GM03348 (cell line): ENCODE results near the gene ADAMTS9.

Experiments
- DNase-seq: peaks from one replicate; pipeline ENCODE4 v3.0.0; 2012; ENCODE audit warnings: low spot score

The ADAMTS9 gene

GRCh38 chr3:64654013-64654412 lies 33.8 kb downstream of the ADAMTS9 start:
- DNase-seq, result no peak

DNA sequence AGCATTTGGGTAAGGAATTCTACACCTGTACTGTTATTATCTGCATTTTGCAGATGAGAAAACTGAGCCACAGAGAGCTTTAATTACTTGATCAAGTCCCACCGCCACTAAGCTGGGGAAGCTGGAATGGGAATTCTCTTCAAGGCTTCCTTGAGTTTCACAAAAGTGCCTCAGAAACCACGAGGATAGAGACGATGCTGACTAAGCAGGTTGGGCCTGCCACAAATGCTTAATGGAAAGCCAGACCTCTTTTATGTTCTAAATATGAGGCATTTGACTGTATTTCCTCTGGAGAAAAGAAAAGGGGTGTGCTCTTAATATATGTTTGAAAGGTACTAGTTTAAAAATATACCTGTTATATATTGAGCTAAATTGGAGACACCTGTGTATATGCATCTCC lies 34.7 kb downstream of the ADAMTS9 start:
- no peak for DNase-seq

- DNase-seq, result peak; percentile 27
These were observed 36.0 kb downstream of the ADAMTS9 start for GRCh38 chr3:64651741-64652241.

GRCh38 chr3:64651303-64651702 lies 36.5 kb downstream of the ADAMTS9 start:
- no peak for DNase-seq

- DNase-seq, result peak; percentile 67
These were observed 37.1 kb downstream of the ADAMTS9 start for GRCh38 chr3:64650715-64651114.

DNA sequence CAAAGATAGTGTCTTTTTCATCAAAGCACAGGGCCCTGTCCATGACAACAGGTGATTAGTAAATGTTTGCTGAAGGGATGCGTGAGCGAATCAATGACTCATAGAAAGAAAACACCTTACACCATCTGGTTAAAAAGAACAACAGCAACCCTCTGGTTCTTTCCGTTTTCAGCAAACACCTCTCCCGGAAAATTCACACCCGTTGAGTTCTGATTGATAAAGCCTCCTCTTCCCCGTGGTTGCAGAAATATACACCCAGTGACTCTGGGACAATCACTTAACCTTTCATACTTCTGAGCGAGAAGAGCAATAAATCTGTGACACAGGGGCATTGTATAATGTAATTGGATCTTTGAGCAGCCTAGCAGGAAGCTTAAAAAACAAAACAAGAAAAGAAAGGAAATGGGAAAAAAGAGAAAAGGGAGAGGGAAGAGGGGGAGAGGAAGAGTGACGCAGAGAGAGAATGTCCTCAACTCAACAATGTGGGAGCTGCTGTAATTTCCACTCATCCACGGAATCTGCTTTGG lies 37.6 kb downstream of the ADAMTS9 start:
- no peak for DNase-seq

DNA sequence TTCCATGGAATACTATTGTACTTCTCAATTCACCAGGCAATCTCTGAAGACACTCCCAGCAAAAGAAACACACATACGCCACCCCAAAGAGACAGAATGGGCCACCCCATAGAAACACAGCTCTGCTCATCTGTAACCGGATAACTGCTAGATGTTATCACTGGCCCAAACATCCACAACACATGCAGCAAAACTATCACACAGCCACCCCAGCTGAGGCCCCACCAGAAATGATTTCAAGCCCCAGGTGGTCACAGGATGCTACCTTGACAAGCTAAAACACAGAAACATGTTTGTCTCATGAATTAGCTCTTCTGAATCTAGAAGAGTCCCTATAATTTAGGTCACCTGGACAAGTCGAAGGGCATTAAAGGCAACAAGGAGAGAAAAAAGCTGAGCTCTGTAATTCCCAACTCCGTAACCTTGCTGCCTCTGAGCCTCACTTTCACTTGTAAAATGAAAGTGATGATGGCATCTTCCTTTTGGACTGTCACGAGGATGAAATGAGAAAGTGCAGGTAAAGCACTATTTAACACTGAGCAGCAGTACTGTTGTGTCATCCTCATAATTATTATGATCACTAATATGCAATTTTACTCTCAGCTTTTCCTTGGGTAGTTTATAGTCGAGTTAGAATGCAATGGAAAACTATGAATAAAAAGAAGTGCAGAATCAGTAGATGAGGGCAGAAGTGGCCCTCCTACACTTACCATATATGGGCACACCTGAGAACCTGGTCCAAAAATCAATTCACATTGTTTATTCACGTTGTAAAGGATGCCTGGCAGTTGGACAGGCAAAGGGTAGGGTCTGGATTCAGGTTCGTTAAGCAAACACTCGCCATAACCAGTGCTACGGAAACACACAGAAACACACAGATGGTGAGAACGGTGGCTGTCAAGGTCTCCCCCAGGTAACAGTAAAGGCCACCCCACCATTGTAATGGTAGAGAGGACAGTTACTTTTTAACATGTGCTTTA lies 38.6 kb downstream of the ADAMTS9 start:
- no peak for DNase-seq

DNA sequence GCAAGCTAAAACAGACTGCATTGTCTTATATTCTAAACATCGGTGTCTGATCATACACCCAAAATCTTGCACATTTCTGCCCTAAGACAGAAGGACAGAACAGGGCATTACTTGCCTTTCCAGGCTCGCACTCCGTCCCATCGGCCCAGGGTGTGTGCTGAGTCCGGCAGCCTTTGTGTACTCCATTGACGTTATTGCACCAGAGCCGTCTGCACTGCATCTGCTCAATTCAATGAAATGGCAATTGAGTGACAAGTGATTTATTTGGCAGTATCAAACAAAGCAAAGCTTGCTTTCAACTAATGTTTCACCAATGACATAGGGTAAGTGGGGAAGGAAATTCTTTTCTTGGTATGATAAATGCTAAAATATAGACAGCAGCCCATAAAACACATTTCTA lies 40.0 kb downstream of the ADAMTS9 start:
- no peak for DNase-seq

DNA sequence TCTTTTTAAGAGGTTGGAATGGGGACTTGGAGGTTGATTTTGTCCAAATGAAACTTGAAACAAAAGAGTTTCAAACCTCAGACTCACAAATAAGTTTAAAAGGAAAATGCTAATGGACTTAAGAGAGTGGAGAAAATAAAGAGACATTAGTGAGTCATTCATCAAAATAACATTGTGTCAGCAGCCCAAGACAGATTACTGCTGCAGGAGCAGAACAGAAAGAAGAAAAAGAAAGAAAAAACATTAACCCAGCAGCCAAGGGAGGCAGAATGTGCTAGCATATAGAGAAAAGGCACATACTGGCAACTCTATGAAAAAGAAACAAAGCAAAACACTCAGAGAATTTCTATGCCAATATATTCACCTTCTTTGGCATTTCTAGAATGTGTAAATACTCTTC lies 42.6 kb downstream of the ADAMTS9 start:
- DNase-seq, result no peak

GRCh38 chr3:64644483-64644882 lies 43.3 kb downstream of the ADAMTS9 start:
- DNase-seq, result no peak

DNA sequence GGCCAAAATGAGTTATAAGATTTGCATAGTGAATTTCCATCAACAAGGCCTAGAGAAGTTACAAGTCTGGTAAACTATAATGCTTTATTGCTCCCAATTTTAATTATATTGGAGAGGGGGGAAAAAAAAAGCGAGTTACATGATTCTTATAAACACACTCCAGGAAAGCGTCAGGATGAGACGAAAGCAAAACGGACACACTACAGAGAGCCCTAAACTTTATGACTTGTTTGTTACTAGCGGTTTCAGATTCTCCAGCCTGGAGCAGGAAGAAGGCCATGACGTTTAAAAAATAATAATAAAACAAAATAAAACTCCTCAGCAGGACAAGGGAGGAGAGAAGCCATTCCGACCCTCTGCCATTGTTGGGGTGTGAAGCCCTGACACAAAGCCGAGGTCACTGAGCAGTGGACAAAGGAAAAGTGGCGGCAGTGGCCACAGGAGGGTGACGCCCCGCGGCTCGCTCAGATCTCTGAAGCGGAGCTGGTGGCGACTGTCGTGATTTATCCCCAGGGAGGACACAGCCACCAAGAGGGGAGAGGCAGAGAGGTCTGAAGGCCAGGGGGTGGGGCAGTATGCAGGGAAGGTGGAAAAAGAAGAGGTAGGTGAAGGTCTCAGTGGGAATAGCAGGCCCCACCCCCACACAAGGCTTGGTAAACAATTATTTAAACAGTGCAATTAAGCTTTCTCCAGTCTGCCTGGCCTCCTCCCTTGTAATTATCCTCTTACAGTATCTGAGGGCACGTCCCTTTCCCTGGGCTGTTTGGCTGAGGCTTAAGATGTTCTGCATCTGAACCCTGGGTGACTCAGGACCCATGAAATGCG lies 45.3 kb downstream of the ADAMTS9 start:
- no peak for DNase-seq

GRCh38 chr3:64638981-64639481 lies 48.8 kb downstream of the ADAMTS9 start:
- no peak for DNase-seq

DNA sequence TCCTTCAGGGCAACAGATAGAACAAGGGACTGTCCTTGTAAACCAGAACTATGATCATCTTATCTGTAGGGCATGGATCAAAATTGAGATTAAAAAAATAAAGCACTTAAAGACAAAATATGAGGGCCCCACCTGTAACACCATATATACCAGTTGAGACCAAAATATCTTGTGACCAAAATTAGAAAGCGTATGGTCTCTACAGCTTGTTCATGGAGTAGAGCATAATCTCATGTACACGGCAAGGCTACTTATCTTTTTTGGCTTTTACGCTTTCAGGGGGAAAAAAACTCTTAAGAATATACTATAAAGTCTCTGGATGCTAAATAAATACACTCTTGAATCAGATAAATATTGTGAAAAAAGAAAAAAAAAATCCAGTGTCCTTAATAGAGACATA lies 49.3 kb downstream of the ADAMTS9 start:
- no peak for DNase-seq

DNA sequence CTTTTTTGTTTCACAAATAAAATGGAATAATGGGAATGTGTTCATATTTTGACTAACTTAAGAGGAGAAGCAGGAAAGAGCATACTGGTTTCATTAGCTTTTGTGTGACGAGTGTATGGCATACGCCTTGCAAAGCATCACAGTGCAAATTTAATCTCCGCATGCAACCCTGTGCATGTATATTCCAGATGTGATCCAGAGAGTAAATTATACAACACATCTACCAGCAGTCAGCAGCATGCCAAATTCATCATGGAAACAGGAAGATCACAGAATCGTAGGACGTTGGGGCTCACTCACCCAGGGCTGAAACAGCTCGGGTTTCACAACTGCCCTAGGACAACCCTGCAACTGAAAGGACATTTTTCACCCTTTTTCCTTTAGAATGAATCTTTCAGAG lies 53.4 kb downstream of the ADAMTS9 start:
- DNase-seq, result no peak

GRCh38 chr3:64631951-64632350 lies 55.8 kb downstream of the ADAMTS9 start:
- DNase-seq, result no peak

DNA sequence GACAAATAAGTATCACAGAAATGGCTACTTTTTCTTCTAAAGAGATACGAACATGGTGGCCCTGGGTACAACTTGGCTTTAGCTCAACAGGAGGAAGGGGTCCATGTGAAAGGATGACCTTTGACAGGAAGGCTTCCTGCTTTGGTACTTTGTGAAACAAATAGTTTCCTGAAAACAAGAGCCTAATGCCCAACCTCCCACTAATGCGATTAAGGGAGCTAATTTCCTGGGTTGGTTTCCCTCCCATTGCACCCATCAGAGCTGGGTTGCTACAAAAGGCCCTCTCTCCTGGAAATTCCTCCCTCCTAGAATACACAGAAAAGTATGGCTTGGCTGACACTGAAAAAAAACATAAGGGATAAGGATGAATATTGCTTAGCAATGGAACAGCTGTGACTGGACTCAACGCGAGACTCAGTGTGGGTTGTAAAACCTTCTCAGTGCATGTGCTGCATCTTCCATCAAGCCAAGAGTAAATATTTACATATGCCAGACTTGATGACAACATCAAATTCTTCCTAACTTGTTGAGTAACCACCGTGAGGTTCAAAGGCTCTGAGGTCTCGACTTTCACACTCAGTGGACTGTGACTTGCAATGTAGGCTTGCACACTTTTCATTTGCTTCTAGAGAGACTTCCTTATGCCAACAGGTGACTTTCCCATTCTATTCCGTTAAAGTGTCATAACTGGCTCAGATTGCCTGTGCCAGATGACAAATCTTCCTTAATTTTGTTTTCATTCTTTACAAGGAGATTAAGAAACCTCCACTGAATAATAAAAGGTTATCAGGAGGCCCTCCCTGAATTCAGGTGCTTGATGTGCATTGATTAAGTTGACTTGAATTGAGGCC lies 60.1 kb downstream of the ADAMTS9 start:
- DNase-seq, result no peak

DNA sequence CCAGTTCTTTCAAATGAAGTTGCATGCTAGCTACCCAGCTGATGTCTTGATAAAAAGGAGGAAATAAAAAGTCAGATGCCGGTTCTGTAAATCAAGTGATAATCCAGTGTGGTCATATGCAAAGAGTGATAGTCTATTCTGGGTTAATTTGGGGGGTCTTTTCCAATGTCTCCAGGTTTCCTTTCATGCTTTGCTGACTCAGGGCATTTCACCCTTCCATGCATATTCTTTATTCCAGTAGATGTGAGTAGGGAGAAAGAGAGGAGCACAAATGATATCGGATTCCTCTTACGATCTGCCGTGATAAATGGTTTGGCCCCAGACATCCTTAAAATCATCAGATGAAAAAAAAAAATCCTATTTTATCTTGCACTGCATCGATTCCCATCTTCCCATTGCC lies 60.8 kb downstream of the ADAMTS9 start:
- no peak for DNase-seq

GRCh38 chr3:64625381-64625780 lies 62.4 kb downstream of the ADAMTS9 start:
- no peak for DNase-seq

GRCh38 chr3:64623125-64623524 lies 64.7 kb downstream of the ADAMTS9 start:
- DNase-seq, result no peak

DNA sequence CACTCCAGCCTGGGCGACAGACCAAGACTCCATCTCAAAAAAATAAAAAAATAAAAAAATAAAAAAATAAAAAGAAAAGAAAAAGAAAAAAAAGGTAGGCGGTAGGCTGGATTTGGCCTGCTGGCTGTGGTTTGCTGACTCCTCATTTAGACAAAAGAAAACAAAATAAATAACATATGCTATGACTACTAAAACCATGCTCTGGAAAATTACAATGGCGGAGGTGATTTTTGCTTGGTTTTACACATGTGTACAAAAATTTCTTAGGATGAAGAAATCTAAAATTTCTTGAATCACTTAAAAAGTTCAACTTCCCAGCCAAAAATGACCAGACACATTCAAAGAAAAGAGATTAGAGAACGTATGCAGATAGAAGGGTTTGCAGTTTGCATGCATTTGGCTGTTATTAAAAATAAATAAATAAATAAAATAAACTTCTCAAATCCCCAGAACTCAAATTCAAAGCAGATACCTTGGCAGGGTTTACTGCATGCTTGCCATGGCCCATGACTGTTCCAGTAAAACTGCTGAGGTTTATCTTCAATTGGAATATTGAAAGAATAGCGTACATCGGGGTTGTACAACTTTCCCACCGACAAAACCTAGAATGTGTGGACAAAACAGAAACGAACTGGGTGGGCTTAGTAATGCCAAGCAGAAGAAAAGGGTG lies 65.9 kb downstream of the ADAMTS9 start:
- DNase-seq, result peak; percentile 11

- DNase-seq, result no peak
These were observed 66.5 kb downstream of the ADAMTS9 start for GRCh38 chr3:64621275-64621674.
